Femur (tissue), 1 donor: ENCODE data around the gene CDKN3.
"Not testable (repeated sequence)": the region's sequence is repeated elsewhere in the genome, so short reads cannot be mapped to it uniquely, and the experiment has no call there.

ENCODE experiments used
- DNase-seq: peaks from one replicate; pipeline ENCODE4 v3.0.0-alpha.2; 2017

The CDKN3 gene

DNA sequence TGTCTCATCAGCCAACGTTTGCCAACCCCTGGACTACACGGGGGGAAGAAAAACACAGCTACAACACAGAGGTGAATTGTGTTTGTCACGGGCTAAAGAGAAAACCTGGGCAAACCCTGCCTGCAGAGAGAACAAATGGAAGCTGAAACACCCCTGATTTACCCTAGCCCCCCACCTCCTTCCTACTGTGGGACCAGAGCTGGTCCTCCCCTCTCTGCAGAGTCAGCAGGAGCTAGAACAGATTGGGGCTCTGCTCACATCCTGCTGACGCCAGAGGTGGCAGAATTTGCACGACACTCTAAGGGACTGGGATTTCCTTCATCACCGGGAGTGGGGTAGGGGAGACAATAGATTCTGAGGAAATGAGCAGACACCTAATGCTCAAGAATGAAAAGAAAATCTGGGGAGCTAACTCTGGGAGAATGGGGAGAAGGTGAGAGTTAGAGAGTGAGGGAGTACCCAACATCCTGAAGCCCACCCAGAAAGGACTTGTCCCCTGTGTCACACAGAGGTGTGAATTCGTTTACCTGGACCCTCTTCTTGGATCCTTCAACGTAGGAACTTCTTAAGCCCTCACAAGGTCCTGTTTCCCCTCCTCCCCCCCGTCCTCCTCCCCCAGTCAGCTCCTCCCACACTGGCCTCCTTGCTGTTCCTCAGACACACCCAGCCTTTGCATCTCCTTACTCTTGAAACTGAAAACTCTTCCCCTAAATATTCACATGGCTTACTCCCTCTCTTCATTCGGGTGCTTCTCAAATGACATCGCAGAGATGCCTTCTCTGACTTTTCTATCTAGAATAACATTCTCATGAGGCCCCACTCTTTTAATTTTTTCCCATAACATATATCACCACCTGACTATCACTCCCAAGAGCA lies 26.2 kb upstream of the CDKN3 start:
- no peak for DNase-seq

DNA sequence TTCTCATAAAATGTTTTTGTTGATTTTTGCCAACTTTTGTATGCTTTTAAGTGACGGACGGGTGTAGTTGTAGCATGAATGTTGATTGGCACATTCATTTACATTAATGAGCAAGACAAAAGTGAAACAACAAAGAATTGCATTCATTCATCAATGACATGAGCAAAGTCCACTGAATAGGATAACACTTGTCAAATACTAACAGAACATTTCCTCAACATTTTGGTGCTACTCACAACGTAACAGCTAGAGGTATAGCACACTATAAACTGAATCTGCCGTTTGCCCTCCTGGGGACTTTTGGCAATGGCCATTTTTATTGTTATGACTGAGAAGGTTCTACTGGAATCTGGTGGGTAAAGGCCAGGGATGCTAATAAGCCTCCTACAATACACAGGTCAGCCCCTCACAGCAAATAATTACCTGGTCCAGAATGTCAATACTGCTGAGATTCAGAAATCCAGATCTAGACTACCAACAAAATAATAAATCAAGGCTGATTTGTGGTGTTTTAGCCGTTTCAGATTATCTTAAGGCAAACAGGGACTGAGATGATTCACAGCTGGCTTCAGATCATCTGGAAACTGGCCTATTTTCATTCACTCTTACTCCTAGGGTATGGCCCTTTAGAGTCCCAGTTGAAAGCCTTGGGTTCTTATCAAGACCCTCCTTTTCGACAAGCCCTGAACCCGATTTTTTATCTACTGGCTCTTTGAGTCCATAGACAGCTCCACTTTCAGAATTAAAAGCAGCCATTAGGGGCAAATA lies 22.5 kb upstream of the CDKN3 start:
- no peak for DNase-seq

DNA sequence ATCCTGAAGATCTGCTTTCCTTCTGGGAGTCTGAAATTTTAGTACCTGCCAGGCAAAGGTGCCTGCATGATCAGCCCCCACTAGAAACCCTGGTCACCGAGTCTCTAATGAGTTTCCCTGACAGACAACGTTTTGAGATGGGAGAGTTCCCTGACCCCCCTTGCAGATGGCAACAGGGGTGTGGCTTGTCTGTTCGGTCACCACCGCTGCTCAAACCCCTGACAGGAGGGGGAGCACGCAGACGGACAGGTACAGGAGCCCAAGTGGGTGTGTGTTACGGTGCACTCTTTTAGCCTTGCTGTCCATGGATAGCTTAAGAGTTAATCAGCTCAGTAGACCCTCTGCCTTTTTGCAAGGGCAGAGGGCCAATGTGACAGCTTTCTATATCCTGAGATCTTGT lies 19.3 kb upstream of the CDKN3 start:
- no peak for DNase-seq

DNA sequence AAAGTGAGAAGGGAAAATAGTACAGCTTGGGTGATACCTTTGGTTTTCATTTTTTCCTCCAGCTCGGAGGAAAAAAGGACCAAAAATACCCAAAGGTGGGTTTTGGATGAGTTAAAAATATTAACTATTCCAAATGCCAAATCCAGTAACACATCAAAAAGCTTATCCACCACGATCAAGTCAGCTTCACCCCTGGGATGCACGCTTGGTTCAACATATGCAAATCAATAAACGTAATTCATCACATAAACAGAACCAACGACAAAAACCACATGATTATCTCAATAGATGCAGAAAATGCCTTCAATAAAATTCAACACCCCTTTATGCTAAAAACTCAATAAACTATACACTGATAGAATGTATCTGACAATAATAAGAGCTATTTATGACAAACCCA lies 17.9 kb upstream of the CDKN3 start:
- DNase-seq: not testable (repeated sequence)

DNA sequence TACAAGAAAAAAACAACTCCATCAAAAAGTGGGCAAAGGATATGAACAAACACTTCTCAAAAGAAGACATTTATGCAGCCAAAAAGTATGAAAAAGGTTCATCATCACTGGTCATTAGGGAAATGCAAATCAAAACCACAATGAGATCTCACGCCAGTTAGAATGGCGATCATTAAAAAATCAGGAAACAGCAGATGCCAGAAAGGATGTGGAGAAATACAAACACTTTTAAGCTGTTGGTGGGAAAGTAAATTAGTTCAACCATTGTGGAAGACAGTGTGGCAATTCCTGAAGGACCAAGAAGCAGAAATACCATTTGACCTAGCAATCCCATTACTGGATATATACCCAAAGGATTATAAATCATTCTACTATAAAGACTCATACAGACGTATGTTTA lies 16.2 kb upstream of the CDKN3 start:
- not testable (repeated sequence) for DNase-seq

DNA sequence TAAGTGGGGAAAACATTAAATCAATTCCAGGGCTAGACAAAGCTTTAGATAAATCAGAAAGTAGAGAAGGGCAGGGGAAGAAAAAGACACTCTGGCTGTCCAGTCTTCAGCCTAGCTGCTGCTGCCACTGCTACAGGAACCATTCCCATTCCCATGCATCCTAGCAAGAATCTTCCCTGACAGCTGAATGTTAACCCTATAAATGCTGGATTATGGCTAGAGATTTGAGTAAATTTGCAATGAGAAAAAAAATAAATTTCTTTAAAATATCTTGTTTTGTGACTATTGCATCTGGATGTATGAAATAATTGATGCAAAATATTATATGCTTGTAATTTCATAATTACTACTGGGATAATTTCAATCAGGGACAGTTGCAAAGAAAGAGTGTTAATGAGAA lies 15.0 kb upstream of the CDKN3 start:
- no peak for DNase-seq

DNA sequence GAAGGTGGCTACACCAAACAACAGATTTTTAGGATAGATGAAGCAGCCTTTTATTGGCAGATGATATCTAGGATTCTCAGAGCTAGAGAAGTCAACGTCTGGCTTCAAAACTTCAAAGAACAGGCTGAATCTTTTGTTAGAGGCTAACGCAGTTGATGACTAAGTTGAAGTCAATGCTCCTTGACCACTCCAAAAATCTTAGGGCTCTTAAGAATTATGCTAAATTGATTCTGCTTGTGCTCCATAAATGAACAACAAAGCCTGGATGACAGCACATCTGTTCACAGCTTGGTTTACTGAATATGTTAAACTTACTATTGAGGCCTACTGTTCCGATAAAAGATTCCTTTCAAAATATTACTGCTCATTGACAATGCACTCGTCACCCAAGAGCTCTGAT lies 13.0 kb upstream of the CDKN3 start:
- no peak for DNase-seq

DNA sequence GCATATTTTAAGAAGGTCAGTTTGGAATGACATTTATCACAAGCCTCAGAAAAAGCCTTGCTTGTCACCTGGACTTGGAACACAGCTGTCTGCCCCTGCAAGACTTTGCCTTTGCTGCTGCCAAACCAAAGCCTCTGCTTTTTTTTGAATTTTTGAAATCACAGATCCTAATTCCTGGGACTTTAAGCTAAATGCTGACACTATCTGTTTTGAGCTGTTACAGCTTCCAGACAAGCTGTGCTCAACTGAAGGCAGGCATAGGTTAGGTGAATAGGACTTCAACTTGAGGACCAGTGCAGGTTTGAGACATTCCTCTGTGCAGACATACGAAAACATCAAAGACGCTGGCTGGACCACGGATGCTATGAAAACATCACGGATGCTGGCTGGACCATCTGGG lies 11.3 kb upstream of the CDKN3 start:
- no peak for DNase-seq

DNA sequence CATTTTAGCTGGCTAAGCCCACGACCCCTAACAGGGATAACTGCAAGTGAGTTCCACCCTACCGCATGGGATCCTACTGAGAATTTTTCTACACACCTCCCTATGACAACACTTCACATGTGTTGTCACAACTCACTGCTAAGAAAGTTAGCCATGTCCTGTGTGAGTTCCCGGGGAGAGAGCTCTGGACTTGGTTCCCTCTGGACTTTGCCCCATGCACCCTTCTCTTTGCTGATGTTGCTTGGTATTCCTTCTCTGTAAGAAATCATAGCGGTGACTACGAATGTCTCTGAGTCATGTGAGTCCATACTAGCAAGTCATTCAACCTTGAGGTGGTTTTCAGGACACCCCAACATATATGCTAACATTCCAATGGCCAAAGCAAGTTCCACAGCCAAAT lies 9.5 kb upstream of the CDKN3 start:
- DNase-seq: no peak

DNA sequence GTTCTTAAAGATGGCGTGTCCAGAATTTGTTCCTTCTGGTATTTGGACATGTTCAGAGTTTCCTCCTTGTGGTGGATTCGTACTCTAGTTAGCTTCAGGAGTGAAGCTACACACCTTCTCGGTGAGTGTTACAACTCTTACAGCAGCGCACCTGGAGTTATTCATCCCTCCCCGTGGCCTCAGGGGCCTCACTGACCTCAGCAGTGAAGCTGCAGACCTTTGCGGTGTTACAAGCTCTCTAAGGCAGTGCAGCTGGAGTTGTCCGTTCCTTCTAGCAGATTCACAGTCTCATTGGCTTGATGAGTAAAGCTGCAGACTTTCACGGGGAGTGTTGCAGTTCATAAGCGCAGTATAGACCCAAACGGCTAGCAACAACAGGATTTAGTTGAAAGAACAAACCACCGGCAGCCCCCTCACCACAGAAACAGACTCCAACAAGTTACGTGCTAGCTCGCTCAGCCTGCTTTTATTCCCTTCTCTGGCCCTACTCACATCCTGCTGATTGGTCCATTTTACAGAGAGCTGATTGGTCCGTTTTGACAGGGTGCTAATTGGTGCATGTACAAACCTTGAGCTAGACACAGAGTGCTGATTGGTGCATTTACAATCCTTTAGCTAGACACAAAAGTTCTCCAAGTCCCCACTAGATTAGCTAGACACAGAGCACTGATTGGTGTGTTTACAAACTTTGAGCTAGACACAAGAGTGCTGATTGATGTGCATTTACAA lies 4.5 kb upstream of the CDKN3 start:
- DNase-seq: no peak

DNA sequence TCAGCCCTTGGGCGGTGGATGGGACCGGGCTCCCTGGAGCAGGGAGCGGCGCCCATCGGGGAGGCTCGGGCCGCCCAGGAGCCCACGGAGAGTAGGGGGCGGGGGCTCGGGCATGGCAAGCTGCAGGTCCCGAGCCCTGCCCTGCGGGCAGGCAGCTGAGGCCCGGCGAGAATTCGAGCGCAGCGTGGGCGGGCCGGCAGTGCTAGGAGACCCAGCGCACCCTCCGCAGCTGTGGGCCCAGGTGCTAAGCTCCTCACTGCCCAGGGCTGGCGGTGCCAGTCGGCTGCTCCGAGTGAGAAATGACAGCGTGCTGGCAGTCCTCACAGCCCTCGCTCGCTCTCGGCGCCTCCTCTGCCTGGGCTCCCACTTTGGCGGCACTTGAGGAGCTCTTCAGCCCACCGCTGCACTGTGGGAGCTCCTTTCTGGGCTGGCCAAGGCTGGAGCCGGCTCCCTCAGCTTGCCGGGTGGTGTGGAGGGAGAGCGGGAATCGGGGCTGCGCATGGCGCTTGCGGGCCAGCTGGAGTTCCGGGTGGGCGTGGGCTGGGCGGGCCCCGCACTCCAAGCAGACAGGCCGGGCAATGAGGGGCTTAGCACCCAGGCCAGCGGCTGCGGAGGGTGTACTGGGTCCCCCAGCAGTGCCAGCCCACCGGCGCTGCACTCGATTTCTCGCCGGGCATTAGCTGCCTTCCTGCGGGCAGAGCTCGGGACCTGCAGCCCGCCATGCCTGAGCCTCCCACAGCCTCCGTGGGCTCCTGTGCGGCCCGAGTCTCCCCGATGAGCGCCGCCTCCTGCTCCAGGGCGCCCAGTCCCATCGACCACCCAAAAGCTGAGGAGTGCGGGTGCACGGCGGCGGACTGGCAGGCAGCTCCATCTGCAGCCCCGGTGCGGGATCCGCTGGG lies 3.6 kb upstream of the CDKN3 start:
- not testable (repeated sequence) for DNase-seq

DNA sequence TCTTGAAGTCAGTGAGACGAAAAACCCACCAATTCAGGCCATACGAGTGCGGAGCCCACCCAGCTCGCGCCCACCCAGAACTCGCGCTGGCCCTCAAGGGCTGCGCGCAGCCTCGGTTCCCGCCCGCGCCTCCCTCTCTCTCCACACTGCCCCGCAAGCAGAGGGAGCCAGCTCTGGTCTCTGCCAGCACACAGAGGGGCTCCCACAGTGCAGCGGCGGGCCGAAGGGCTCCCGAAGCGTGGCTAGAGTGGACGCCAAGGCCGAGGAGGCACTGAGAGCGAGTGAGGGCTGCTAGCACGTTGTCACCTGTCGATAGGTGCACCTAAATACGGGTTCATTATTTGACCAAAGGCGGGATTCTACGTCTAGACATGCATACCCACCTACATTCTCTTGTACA lies 2.2 kb upstream of the CDKN3 start:
- DNase-seq: no peak

DNA sequence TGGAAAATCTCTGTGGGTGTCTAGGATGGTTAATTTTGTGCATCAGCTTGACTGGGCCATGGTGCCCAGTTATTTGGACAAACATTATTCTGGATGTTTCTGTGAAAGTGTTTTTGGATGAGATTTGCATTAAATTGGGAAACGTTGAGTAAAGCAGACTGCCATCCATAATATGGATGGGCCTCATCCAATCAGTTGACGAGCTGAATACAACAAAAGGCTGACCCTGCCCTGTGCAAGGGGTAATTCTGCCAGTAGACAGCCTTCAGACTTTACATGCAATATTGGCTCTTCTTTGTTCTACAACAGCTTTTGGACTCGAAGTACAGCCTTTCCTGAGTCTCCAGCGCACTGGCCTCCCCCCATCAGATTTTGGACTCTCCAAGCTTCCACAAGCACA lies 1.5 kb upstream of the CDKN3 start:
- no peak for DNase-seq

DNA sequence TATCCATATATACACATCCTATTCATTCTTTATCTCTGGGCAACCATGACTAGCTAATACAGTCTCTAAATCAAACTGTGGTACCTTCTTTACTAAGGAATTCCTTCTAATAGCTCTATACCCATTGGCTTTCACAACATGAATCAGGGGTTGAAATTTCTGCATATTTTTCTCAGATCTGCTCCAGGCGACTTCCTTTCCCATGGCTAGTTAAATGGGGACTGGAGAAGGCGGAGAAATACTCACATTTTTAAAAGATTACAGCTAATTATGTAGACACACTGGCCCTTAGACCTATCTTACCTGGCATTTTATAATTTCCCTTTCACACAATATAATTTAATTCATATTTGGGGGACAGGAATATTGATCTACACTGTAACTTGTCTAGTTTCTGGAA lies 1.1 kb upstream of the CDKN3 start:
- no peak for DNase-seq

DNA sequence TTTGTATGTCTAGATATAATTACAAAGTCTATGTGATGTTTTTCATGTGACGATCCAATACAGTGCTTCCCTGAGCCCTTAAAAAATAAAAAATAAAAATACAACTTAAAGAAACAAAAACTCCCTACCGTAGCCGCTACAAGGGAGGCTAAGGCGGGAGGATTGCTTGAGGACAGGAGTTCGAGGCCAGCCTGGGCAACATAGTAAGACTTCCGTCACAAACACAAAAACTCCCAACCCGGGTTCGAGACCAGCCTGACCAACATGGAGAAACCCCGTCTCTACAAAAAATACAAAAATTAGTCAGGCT lies 669 bp upstream of the CDKN3 start:
- DNase-seq: no peak

DNA sequence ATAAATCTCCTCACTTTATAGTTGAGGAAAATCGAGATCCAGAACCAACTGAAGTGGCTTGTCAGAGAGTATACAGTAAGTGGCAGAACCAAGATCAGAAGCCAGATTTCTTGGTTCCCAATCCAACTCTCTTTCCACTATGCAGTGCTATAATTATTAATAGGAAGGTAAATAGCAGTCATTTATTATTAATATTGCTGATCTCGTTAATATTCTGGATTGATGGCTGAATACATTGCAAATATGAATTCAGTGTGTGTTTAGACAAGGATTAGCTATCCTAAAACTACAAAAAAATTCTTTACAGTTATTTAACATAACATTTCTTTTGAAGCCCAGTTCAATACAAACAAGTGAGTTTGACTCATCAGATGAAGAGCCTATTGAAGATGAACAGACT lies 2.8 kb downstream of the CDKN3 start:
- DNase-seq: no peak

DNA sequence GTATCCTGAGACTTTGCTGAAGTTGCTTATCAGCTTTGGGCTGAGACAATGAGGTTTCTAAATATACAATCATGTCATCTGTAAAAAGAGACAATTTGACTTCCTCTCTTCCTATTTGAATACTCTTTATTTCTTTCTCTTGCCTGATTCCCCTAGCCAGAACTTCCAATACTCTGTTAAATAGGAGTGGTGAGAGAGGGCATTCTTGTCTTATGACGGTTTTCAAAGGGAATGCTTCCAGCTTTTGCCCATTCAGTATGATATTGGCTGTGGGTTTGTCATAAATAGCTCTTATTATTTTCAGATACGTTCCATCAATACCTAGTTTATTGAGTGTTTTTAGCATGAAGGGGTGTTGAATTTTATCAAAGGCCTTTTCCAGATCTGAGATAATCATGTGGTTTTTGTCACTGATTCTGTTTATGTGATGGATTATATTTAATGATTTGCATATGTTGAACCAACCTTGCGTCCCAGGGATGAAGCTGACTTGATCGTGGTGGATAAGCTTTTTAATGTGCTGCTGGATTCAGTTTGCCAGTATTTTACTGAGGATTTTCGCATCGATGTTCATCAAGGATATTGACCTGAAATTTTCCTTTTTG lies 6.7 kb downstream of the CDKN3 start:
- DNase-seq: not testable (repeated sequence)

DNA sequence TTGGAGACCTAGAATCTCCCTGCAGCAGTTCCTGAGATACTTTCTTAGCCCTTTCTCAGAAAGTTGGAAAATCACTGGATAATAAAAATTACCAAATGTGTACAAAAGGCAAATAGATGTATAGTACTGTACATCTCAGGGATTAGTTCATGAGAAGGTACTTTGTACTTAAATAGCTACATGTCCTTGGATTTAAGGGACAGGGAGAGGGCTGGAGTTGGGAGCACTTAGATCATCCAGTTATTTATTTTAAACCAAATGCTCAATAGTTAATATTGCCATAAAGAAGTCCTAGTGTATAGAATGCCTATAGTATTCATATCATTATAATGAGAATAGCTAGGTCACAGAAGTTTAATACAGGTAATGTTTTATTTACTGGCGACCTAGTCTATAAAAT lies 13.4 kb downstream of the CDKN3 start:
- DNase-seq: no peak

DNA sequence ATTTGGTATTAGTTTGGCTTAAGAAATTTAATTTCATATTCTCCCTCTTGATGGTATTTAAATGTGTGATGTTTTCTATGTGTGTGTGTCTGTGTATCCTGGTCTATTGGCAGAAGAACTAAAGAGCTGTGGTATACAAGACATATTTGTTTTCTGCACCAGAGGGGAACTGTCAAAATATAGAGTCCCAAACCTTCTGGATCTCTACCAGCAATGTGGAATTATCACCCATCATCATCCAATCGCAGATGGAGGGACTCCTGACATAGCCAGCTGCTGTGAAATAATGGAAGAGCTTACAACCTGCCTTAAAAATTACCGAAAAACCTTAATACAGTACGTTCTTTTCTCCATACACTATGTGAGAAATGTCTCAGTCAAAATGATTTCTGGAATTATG lies 14.6 kb downstream of the CDKN3 start:
- no peak for DNase-seq

DNA sequence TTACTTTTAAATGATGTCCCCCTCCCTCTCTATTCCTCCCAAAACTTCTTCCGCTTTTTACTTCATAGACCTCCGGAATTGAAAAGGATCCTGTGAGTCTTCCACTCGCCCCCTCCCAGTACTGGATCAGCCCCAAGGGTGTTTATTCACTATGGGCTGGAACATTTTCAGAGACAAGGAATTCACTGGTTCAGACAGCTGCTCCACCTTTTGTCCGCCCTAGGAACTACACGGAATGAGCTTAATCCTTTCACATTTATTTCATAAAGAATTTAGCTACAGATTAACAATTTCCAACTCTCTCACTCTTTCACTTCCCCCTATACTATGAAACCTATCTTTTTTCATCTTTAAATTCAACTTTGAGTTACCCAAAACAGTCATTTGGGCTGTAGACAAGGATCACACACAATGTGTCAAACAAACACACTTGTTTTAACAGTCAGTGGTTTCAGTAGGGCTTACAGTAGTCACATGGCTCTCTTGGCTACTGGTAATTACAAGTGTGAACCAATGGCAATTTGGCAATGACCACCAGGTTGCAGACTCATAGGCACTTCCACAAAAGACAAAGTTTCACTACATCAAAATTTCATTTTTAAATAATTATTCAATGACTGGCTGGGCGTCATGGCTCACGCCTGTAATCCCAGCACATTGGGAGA lies 23.8 kb downstream of the CDKN3 start:
- no peak for DNase-seq

DNA sequence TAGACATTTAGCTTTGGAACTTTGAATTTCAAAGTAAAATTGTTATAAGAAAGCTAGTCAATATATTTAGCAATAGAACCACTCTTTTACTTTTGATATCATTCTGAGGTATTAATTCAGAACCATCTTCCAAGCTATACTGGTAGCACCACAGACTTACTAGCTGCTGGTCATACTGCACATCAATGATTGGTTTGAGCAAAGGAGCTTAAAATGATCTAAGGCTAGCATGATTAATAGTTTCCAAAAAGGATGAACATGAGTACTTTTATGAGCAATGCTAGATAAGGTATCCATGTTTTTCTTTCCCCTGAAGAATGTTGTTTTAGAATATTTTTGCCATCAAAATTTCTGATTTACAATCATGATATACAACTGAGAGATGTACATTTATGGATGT lies 27.2 kb downstream of the CDKN3 start:
- DNase-seq: no peak

DNA sequence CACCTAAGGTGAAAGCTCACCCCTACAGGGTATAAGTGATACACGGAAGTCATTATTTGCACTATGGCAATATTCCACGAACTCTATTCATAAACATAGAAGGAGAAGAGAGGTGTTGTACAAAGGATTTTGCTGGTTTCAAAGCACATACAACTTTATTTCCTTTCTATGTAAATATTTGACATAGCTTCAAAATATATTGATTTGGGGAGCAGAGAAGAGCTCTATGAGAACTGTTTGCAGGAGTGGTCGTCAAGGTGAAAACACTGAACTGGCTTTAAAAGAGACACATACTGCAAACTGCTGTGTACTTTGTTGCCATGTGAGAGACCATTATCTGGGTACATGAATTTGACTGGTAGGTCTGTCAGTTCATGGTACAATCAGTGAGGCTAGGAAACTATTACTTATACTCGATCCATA lies 27.7 kb downstream of the CDKN3 start:
- no peak for DNase-seq
